ENCODE measurements around the gene MOSMO.
A peak's percentile ranks its signal among the peaks of the same experiment; 100 is the strongest.

MOSMO gene

DNA sequence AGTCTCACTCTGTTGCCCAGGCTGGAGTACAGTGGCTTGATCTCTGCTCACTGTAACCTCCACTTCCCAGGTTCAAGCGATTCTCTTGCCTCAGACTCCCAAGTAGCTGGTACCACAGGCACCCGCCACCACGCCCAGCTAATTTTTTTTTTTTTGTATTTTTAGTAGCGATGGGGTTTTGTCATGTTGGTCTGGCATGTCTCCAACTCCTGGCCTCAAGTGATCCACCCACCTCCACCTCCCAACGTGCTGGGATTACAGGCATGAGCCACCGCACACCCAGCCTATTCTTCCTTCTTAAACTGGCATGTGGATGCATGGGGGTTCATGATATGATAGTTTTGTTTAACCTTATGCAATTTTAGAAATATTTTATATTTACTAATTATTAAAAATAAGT, 45.1 kb downstream of the MOSMO start:
- DNase-seq, result no peak

DNA sequence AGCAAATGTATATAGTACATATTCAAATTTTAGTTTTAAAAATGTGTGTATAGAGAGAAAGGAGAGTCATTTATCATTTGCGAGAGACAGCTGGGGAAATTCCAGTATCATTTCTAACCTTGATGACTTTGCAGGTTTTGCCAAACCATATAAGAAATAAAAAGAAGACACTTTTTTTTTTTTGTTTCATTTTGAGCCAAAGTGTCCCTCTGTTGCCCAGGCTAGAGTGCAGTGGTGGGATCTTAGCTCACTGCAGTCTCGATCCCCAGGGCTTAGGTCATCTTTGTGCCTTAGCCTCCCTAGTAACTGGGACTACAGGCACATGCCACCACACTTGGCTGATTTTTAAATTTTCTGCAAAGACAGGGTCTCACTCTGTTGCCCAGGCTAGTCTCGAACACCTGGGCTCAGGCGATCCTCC, 46.0 kb downstream of the MOSMO start:
- no peak for DNase-seq

DNA sequence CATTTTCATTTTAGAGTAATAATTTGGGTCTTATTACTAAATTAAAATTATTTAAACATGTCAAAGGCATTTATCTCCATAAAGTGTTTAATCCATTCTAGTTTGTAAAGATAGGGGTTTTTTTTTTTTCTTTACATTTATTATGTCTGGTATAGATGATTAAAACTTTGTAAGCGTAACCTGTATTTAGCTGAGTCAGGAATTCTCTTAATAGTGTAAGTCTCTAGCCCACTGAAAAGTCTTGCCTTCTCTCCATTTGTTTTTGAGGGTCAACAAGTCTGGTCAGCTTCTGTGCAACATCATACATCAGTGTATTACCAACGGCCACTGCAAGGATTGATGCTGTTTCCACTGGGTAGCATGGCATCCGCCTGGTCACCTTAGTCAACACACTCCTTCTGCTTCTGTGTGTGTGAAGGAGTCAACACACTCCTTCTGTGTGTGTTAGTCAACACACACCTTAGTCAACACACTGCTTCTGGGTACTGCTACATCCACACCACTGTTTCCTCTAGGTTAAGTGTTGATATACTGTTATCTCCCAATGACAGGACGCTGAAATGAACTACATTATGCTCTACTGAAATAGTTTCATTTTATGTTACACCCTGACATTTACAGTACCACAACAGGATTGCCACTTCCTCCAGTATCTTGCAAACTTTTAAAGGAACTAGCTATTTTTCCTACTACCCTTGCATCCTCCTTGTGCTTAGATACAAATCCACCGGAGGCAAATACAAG, 47.1 kb downstream of the MOSMO start:
- no peak for DNase-seq

DNA sequence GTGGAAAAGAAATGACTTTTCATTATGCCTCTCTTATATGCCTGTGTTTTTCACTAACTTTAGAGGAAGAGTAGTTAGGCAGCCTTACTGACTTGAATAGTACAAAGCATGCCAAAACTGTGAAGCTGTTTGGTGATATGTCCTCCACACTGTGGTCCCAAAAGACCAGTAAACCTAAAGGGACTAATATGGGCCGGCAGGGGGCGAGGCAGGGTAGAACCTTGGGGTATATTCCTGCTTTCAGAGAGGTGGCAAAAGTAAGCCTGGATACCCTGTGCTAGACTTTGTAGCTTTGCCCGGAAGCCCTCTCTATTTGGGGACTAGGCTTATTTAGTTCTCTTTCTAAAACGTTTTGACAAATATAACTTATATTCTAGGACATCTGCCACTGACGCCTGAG, 48.0 kb downstream of the MOSMO start:
- no peak for DNase-seq

DNA sequence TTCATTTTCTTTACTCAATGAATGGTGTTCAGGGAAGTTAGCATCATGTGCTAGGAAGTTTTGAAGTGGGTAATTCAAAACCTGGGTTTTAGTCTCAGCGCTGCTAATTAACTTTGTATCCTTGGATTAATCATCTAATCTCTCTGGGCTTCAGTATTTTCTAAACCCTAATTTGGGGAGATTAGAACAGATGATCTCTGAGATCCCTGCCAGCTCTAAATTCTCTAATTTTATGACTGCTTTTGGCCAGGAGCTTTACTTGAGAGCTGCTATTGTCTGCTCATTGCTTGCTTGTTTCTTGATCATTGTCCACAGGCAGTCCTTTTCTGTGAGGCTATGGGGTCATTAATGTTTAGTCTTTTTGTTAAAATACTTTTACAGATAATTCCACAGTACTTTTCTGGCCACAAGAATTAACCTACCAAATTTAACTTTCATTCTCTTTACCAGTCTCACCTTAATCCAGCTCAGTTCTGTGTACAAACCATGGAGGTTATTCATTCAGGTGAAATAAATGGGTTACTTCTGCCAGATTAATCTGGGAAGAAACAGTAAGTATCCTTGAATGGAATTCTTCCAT, 56.1 kb downstream of the MOSMO start:
- DNase-seq, result no peak

DNA sequence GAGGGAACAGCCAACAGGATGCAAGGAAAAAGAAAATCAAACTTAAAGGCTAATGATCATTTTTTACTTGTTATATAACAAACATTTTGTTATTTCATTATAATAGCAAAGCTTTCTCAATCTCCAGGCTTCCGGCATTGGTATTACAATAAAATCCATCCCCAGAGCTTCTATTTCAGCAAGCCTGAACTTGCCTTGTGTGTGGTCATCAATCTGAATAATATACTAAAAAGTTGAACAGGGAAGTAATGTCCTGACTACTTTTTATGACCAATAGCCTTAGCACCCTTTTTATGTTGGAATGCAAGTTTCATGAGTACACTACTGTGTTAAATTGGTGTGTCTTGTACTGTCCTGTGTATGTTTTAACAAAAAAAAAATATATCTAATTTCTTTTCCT, 57.3 kb downstream of the MOSMO start:
- DNase-seq, result no peak

DNA sequence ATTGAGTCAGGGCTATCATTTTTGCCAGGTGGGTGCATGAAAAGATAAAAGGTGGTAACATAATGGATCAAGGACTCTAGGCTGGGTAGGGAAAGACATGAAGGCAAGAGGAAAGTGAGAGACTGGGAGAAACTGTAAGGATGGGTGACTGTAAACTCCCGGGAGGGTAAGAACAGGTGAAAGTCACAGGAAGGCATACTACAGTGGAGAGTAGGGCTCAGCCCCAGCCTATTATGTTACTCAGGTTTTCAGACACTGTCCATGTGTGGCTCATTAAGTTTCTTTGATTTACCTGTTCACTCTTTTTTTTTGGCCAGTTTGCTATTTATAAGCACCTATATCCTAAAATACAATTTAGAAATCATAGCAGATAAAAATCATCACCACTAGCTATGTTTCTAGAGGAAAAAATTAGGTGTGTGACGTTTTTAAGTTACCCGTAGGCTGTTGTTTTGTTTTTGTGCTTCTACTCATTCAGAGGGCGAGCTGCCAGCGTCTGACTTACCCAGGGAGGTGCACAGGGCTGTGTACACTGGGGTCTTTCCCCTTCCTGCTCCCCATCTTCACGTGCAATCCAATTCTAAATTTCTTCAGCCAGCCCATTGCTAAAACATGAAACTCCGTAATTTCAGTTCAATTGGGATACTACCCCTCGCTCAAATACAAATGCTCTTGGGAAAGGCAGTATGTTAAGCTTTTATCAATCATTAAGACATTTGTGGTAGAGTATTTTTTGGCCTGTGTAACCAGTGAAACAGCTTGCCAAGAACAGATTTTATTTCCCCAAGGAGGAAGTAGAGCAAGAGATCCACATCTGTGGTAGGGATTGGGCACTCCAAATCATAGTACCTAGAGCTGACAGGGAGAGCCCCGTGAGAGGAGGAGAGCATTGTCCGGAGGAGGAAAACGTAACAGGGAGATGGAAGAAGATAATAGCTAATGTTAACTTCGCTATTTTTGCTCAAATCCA, 62.7 kb downstream of the MOSMO start:
- DNase-seq, result no peak

DNA sequence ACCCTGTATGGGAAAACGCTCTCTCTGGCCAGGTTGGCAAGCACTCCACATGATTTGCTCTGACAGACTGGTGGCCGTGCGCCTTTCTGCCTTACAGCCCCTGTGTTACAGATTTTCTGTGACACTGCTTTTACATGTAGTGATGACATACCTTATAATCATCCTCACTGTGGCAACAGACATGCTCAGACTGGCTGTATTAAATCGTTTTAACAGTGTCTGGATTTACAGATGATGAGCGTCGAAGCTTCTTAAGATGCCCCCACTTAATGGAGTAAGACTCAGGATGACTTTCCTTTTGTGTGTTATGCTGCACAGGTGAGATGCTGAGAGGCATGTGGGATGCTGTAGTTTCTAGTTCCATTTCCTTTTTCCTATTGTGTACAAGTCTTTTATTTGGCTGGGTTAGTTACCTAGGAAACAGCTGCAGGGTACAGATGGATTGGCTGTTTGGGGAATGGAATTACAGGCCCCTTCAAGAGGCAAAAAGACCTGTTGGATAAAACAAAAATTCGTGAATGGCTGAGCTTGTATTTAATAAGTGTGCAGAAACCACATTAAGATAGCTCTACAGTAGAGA, 63.5 kb downstream of the MOSMO start:
- no peak for DNase-seq

DNA sequence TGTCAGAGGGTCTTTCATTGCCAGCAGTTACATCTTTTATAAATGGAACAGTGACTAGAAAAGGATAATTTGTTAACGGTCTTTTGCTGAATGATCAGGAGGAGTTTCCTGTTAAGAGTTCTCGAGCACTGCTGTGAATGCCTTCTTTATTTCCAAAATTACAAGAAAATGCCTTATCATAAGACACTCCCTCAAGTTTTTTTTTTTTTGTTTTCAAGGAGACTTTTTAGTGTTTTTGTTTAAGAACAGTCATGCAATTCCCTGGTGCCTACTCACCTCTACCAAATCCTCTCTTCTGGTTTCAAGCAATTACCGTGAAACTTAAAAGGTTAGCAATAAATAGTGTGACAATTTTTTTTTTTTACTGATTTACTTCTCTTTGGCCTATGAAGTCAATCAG, 65.4 kb downstream of the MOSMO start:
- DNase-seq, result no peak

DNA sequence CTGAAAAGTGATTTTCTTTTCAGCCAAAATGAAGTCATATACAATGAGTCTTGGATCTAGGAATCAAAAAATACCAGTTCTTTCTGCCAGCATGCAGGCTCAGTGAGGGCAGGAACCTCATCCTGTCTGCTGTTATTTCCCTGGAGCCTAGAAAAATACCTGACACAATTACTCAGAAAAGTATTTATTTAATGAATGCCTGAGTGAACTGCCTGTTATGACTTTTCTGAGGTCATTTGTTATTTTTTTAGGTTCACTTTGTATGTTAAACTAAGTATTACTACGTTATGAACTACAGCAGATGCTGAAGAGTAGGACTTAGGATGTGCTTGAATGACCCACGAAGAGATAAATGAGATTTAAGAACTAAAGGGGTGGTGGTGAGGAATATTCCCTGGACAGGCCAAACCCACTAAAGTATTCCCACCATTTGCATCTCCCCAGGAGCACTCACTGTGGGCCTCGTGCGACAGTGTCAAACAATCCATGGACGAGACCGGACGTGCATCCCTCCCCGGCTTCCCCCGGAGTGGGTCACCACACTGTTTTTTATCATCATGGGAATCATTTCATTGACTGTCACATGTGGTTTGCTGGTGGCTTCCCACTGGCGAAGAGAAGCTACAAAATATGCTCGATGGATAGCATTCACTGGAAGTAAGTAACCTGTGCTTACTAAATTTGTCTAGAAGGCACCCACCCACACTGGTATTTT, 67.3 kb downstream of the MOSMO start:
- no peak for DNase-seq

DNA sequence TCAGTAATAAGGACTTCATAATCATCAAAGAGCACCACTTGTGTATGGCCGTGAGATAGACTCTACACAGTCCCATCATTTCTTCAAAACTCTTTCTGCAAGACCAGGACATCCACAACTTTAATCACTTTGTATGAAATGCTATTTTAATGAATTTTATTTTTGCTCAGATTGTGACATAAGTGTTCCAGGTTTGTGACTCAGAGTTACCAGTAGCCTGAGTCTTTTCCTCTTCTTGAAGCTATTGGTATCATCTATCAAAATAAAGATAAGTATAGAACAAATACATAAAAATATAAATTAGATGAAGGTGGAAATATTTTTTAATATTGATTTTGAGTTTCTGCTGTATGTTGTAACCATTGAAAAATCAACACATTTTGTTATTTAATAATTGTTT, 67.9 kb downstream of the MOSMO start:
- no peak for DNase-seq

DNA sequence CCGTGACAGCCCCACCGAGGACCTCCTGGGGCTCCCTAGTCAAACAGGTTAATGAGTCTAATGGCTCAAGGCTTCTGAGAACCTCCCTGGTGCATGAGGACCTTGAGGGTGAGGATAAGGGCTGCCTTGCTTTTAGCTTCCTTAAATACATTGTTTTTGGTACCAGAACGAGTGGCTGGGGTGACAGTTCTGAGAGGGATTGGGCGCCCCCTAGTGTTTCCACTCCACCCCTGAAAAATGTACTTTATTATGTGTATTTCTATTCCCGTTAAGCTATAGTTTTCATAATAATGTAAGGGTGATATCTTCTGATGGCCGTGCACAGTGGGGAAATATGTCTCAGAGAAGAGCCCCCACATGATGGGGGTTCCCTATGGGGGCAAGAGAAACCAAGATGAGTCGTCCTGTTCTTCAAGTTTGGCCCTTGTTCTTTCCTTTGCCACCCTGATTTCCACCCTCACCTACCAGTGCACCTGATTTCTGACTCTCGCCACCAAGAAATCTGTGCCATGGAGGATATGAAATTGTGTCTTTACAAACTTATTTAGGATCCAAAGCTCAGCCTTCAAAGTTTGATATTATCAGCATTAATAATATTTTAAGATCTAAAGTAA, 69.9 kb downstream of the MOSMO start:
- DNase-seq, result peak; percentile 69

DNA sequence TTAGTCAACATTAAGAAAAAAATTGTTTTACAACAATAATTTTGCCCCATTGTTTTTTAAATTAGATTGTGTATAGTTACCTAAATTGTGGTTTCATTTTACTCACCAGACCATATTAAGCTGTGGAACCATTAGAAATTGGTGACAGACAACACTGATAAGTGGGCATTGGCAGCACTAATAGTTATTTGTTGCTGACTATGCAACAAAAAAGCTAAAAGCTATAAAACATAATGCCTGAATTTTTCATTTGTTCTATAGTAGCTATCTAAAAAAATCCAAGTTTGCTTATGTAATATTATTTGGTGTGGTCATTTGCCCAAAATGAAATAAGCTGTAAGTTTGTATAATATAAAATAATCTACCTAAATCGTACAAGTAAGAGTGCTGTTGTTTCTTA, 70.7 kb downstream of the MOSMO start:
- no peak for DNase-seq

DNA sequence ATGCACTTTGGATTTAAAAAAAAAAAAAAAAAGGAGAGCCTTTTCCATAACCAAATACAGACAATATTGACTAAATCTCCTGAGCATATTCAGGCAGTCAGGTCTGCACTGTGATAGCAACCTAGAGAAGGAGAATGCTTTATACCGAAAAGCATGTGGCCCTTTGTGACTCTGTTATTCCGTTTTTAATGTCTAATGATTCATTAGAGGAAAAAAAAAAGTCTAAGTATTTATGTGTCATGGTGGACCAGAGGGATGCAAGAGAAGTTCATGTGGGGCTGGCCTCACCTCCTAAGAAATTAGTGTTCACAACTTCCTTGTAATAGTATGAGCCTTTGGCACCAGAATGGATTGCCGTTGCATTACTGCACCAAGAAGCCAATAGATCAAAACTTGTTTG, 73.1 kb downstream of the MOSMO start:
- DNase-seq, result no peak

DNA sequence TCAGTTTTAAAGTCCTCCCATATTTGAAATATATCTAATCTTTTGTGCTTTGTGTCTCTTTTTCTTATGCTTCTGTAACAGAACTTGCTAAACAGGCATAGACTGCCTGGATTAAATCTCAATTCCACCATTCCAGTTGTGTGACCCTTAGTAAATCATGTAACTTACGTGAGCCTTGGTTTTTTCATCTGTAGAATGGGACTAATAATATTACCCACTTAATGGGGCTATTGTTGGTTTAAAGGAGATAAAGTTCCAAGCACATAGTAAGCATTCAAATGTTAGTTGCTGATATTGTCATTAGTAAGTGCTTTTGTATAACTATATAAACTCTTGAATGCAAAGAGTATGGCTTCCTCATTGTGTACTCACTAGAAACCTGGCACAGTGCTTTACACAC, 78.5 kb downstream of the MOSMO start:
- DNase-seq, result no peak

DNA sequence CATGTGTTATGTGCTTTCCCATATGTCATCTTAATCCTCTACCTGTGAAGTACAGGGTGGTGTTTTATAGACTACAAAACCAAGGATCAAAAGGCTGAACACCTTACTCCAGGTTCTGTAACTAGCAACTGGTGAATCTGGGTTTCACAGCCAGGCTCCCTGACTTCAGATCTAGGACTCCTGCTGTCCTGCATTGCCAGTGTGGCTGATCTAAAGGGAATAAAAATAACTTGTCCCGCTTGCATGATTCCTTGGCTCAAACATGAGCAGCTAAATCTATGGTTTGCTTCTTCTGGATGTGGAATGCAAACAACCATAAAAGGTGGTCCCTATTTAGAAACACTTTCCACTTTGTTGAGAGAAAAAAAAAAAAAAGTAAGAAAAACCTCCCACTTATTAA, 80.7 kb downstream of the MOSMO start:
- DNase-seq, result no peak

DNA sequence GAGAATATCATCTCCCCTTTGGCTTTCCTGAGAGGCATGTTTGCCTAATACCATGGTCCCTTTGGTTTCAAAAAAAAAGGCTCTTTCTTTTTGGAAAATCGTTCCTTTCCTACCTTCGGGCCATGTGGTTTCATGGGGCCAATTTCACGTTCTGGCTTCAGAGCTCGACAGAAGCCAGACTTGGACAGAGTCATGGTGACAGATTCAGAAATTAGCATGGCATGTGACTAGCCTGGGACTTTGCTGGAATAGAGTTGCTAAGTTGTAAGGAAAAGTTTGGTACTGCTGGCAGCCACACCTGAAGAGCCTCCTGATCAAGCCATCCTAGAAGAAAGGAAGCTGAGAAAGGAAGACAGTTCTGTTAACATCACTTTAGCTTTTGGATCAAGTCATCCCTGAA, 82.0 kb downstream of the MOSMO start:
- DNase-seq, result no peak

DNA sequence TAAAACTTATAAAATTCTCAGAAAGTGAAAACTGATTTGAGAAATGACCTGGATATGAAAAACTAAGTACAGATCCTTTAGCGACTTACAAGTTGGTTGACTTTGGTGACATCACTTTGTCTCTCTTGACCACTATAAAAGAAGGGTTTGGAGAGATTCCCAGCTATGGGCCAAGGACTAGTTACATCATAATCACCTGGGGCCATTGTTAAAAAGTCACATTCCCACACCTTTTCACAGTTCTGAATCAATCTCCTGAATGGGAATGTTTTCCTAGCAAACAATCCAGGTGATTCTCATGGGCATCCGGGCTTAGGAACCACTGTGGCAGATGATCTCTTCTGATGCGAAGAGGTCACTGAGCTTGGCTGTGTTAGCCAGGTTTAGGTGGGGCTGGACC, 83.8 kb downstream of the MOSMO start:
- DNase-seq, result no peak

DNA sequence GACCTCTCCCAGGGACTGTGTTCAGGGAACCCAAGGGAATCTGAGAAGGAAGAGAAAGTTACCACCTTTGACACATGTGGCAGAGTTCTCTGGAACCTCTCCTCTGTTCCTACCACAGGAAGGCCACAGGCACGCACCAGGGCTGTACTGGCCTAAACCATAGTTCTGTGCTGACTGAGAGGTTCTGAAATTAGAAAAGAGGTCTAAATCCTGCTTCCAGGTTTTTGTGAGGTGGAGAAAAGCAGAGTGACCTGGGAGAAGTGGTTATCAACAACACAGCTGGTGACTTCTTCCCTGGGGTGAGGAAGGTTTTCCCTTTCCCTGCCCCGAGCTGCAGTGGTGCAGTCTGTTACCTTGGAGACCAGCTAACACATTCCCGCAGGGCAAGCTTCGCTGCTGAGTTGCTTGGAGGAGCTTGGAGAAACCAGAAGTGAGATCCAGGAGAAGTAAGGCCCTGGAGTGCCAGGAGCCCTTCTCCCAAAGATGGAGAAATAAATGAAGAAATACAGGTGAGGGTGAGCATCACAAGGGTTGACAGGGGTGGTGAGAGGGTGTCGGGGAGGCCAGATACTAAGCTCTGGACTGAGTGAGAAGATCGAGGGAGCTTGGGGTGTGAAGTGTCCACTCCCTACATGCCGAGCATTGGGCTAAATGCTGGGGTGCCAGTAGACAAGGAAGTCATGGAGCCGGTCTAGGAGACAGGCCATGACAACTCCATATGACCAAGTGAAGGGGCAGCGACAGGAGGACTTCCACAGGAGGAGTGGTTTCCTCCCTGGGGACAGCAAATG, 84.4 kb downstream of the MOSMO start, which contains the start of gene VWA3A:
TSS of gene VWA3A (plus strand) at position 399 of the 791 bp plus-strand sequence. CDS start at position 496, 97 bp downstream.
- DNase-seq, result no peak

DNA sequence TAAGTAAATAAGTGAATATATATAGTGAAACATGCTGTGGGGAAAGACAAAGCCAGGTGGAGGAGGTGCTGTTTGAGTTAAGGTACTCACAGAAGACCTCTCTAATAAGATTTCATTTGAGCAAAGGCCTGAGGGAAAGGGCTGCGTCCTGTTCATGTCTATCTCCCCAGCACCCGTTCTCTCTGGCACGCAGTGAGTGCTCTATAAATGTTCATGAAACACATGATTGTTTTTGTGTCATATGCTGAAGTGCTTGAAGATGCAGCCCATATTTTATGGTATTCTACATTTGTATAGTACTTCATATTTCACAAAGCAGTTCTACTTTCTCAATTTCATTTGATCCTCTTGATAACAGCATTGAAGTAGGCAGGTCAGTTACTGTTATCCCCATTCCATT, 85.4 kb downstream of the MOSMO start:
- no peak for DNase-seq

DNA sequence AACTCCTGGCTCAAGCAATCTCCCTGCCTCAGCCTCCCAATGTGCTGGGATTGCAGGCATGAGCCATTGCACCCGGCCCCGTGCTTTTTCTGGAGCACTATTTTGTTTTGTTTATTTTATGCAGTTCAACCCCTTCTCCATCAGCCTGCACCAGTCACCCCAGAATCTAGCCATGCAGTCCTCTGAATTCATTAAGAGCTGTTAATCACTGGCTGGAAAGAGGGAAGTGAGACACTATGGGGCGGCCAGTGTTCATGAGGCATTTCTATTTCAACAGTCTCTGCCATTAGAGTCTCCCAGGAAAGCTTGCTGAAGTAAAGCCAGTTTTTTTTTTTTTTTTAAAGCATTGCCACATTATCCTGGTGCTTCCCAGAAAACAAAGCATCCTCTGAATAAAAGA, 86.1 kb downstream of the MOSMO start:
- no peak for DNase-seq

Measured in CD4-positive, alpha-beta T cell treated with Interleukin-4 for 4 hours (primary cell).